HCT116 (cell line): ENCODE data around the gene HSPA12B. TPM values are rescaled to one million over a fixed set of nuclear protein-coding genes. Genes with fewer than 3 reads are reported as not detected.

ENCODE experiments used
- ATAC-seq: fragments of 200-7000 bp; cut with Tn5 transposase; 2 replicates; pipeline ENCODE4 v1.9.1; 2020; ENCODE audit warnings: mild to moderate bottlenecking, moderate library complexity
- BruUV-seq: library from RNA; stranded (reverse); fragments of 400-500 nt; replicated peaks from 2 replicates; lab custom pipeline; 2021; lab: Mats Ljungman, UMichigan
- CTCF ChIA-PET: fragments of 300-600 bp; sonication (Branson Sonifier 250); formaldehyde crosslinking; loops from one replicate; lab custom pipeline; 2021; ENCODE audit warnings: antibody characterized with exemption; lab: Charles Lee
- POLR2A ChIA-PET: fragments of 300-600, 350-600 bp; sonication (Branson Sonifier 250); formaldehyde crosslinking; loops from one replicate; lab custom pipeline; 2021; ENCODE audit warnings: antibody characterized with exemption; lab: Charles Lee
- RAD21 ChIA-PET, 2 experiments: fragments of 300-600 bp; sonication (Branson Sonifier 250); formaldehyde crosslinking; loops; one replicate each; lab custom pipeline; 2023; ENCODE audit warnings: low total read pairs in 2 of 2; ENCODE audit not compliant: uncharacterized antibody in 2 of 2, unreplicated experiment in 2 of 2, low non-redundant PET in 1 of 2; lab: Charles Lee
- DNase-seq: peaks from one replicate; pipeline ENCODE4 v3.0.0-alpha.2; 2010; ENCODE audit warnings: low read depth, low spot score
- H2AFZ ChIP-seq: fragments of 200-600 bp; shearing (Covaris generic), sonication (generic); 2 replicates; pipeline ENCODE4 v1.6.1; 2017; ENCODE audit warnings: low read depth, mixed run types, mixed read lengths, antibody characterized with exemption, low read length; ENCODE audit not compliant: poor library complexity, severe bottlenecking
- H3K27ac ChIP-seq: 2 replicates; pipeline ENCODE4 v1.5.1; 2012; ENCODE audit warnings: low read depth, low read length
- H3K27me3 ChIP-seq: fragments of 200-600 bp; sonication (generic); 2 replicates; pipeline ENCODE4 v1.6.1; 2016; ENCODE audit warnings: mixed run types, low read length, mixed read lengths; ENCODE audit not compliant: insufficient read depth
- H3K36me3 ChIP-seq, 2 experiments: fragments of 200-500 bp in 1 of 2; fragments of 200-600 bp in 1 of 2; sonication (Bioruptor generic) in 1 of 2; sonication (generic) in 1 of 2; 2 replicates each; pipeline versions ENCODE4 v1.5.1 to v1.6.1; 2014 to 2016; ENCODE audit warnings: low read length in 2 of 2, inconsistent platforms in 1 of 2, mixed read lengths in 1 of 2, mixed run types in 1 of 2; ENCODE audit not compliant: insufficient read depth in 2 of 2, control insufficient read depth in 1 of 2
- H3K4me1 ChIP-seq, 2 experiments: fragments of 200-600 bp in 1 of 2; sonication (generic) in 1 of 2; 2 replicates each; pipeline versions ENCODE4 v1.5.1 to v1.6.1; 2012 to 2017; ENCODE audit warnings: low read length in 2 of 2, inconsistent platforms in 1 of 2, mild to moderate bottlenecking in 1 of 2, mixed read lengths in 1 of 2, mixed run types in 1 of 2, moderate library complexity in 1 of 2; ENCODE audit not compliant: insufficient read depth in 2 of 2, control insufficient read depth in 1 of 2
- H3K4me2 ChIP-seq: fragments of 200-600 bp; sonication (generic); 2 replicates; pipeline ENCODE4 v1.6.1; 2017; ENCODE audit warnings: mixed run types, low read length, mixed read lengths
- H3K4me3 ChIP-seq, 2 experiments: fragments of 200-600 bp in 1 of 2; sonication (generic) in 1 of 2; replicated peaks in 1 of 2; 2 replicates each; pipeline ENCODE4 v1.5.1; 2011 to 2016; ENCODE audit warnings: low read length in 2 of 2, control low read depth in 1 of 2, low read depth in 1 of 2, mild to moderate bottlenecking in 1 of 2, mixed read lengths in 1 of 2, mixed run types in 1 of 2
- H3K79me2 ChIP-seq: fragments of 200-600 bp; sonication (generic); 2 replicates; pipeline ENCODE4 v1.6.1; 2017; ENCODE audit warnings: mild to moderate bottlenecking, mixed run types, low read length, moderate library complexity, mixed read lengths; ENCODE audit not compliant: insufficient read depth
- H3K9ac ChIP-seq: fragments of 200-600 bp; sonication (generic); 2 replicates; pipeline ENCODE4 v1.6.1; 2016; ENCODE audit warnings: low read length, mixed read lengths
- H3K9me2 ChIP-seq: fragments of 200-600 bp; sonication (generic), shearing (Covaris generic); 2 replicates; pipeline ENCODE4 v1.6.1; 2017; ENCODE audit warnings: mixed run types, mild to moderate bottlenecking, moderate library complexity; ENCODE audit not compliant: insufficient read depth
- H3K9me3 ChIP-seq, 2 experiments: fragments of 200-500 bp in 1 of 2; fragments of 200-600 bp in 1 of 2; sonication (Bioruptor generic) in 1 of 2; sonication (generic) in 1 of 2; 2 replicates each; pipeline ENCODE4 v1.6.1; 2014 to 2017; ENCODE audit warnings: low read length in 2 of 2, mixed read lengths in 2 of 2, inconsistent platforms in 1 of 2, low read depth in 1 of 2, mild to moderate bottlenecking in 1 of 2, mixed run types in 1 of 2, moderate library complexity in 1 of 2; ENCODE audit not compliant: control insufficient read depth in 1 of 2, insufficient read depth in 1 of 2
- H4K20me1 ChIP-seq: fragments of 200-600 bp; sonication (generic), shearing (Covaris generic); 2 replicates; pipeline ENCODE4 v1.6.1; 2017; ENCODE audit warnings: mixed run types, mild to moderate bottlenecking, moderate library complexity; ENCODE audit not compliant: insufficient read depth
- EZH2 ChIP-seq: fragments of 200-600 bp; sonication (generic); IDR thresholded peaks from 2 replicates; pipeline ENCODE4 v1.6.1; 2017; ENCODE audit warnings: antibody characterized with exemption, mixed run types
- FOSL1 ChIP-seq: IDR thresholded peaks from 2 replicates; pipeline ENCODE4 v1.6.1; 2012; ENCODE audit warnings: low read depth
- RAD21 ChIP-seq: IDR thresholded peaks from 2 replicates; pipeline ENCODE4 v1.6.1; 2012; ENCODE audit warnings: low read depth, mild to moderate bottlenecking
- SP1 ChIP-seq: IDR thresholded peaks from 2 replicates; pipeline ENCODE4 v1.6.1; 2012; ENCODE audit warnings: low read depth
- intact Hi-C: fragments of 100-400 bp; cut with micrococcal nuclease; formaldehyde crosslinking; loops from 2 replicates; pipeline ENCODE4 v1.10.0; 2022
- total RNA-seq: library from RNA; stranded (reverse); gene quantifications from one replicate; pipeline ENCODE4 v1.2.1, GENCODE V29; 2021; ENCODE audit not compliant: unreplicated experiment
- TF ChIP-seq, protein P1 (sequence below): IDR thresholded peaks from 2 replicates; pipeline ENCODE4 v1.6.1; 2012; ENCODE audit warnings: low read depth
- TF ChIP-seq, protein P2 (sequence below): IDR thresholded peaks from 2 replicates; pipeline ENCODE4 v1.6.1; 2012

HSPA12B gene
- total RNA-seq, 1 experiment from 2014 or later: not detected

DNA sequence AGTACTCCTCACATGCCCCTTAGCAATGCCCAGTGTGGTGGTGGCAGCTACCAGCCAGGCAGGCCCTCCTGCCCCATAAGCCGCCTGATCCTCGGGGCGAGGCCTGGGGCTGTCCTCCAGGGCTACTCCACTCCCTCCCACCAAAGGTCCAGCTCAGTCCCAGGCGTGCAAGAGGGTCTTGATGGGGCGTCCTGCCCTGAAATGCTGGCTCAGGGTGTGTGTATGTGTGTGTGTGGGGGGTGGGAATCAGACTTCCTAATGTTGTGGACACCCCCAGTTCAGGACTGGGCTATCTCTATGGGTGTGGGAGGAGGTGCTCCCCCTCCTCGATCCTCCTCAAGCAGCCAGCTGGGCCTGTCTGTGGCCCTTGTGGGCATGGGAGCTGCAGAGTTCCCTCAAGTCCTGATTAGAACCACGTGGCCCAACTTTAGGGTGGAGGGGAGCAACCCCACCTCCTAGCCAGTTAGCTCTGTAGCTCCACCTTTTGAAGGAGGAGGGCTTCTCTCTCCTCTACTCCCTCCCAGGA is 7.5 kb downstream of the HSPA12B start (continued):
- TF ChIP-seq, protein P1, sequence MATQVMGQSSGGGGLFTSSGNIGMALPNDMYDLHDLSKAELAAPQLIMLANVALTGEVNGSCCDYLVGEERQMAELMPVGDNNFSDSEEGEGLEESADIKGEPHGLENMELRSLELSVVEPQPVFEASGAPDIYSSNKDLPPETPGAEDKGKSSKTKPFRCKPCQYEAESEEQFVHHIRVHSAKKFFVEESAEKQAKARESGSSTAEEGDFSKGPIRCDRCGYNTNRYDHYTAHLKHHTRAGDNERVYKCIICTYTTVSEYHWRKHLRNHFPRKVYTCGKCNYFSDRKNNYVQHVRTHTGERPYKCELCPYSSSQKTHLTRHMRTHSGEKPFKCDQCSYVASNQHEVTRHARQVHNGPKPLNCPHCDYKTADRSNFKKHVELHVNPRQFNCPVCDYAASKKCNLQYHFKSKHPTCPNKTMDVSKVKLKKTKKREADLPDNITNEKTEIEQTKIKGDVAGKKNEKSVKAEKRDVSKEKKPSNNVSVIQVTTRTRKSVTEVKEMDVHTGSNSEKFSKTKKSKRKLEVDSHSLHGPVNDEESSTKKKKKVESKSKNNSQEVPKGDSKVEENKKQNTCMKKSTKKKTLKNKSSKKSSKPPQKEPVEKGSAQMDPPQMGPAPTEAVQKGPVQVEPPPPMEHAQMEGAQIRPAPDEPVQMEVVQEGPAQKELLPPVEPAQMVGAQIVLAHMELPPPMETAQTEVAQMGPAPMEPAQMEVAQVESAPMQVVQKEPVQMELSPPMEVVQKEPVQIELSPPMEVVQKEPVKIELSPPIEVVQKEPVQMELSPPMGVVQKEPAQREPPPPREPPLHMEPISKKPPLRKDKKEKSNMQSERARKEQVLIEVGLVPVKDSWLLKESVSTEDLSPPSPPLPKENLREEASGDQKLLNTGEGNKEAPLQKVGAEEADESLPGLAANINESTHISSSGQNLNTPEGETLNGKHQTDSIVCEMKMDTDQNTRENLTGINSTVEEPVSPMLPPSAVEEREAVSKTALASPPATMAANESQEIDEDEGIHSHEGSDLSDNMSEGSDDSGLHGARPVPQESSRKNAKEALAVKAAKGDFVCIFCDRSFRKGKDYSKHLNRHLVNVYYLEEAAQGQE: no peak
- TF ChIP-seq FOSL1 (no peak), RAD21 (no peak)

DNA sequence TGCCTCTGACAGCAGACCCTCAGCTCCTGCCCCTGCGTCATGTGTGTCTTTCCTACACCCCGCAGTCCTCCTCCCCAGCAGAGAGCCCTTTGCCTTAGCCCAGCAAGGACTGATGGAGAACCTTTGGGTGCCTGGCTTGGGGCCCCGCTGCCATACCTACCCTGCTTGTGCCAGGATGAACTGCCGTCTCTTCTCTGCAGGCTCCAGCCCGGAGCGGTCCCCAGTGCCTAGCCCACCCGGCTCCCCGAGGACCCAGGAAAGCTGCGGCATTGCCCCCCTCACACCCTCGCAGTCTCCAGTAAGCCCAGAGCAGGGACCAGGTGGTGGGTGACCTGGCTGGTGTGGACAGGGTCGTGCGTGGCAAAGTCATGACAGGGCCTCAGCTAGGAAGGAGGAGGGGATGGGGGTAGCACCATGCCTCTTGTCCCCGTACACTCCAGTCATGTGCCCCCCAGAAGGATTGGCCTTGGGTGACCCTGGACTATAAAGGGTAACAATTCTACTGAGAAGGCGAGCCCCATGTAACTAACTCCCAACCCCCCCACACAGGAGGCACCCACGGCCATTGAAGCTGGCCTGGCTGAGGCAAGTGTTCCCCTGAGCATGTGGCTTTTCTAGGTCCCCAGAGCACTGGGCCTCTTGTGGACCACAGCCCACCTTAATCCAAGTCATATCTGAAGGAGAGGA is 8.3 kb downstream of the HSPA12B start:
- ATAC-seq: no peak
- H2AFZ ChIP-seq: no peak overlapping the region

More for the DNA sequence above, 8.3 kb downstream of the HSPA12B start:
- Histone ChIP-seq H3K4me3 (no peak overlapping the region), H3K36me3 (no peaks in the 10 kb centered on the region), H3K79me2 (no peaks in the 10 kb centered on the region), H3K4me2 (no peak overlapping the region), H3K27ac (no peak overlapping the region), H4K20me1 (no peaks in the 10 kb centered on the region), H3K9ac (no peak overlapping the region), H3K9me2 (no peaks in the 10 kb centered on the region), H3K27me3 (no peaks in the 10 kb centered on the region), H3K4me1 (peaks cover 9 to 18% of the 10 kb centered on the region in 2 experiments), H3K9me3 (no peaks in the 10 kb centered on the region)
- DNase-seq: no peak
- POLR2A ChIA-PET: interaction anchor here (0.6 kb wide), 1 partner anchor 573 kb away, joined by 3 read pairs; no protein-coding TSS in a partner anchor
- RAD21 ChIA-PET: no interaction called here
- intact Hi-C loops: no loop called here
- no TSS peak for BruUV-seq
- TF ChIP-seq SP1 (no peak), EZH2 (no peak)
- TF ChIP-seq, protein P2, sequence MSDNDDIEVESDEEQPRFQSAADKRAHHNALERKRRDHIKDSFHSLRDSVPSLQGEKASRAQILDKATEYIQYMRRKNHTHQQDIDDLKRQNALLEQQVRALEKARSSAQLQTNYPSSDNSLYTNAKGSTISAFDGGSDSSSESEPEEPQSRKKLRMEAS: no peak
- CTCF ChIA-PET: interaction anchor here (0.9 kb wide), 1 partner anchor 30 kb away, joined by 4 read pairs; no protein-coding TSS in a partner anchor
